Measurements from ENCODE around the gene COA5.

DNA sequence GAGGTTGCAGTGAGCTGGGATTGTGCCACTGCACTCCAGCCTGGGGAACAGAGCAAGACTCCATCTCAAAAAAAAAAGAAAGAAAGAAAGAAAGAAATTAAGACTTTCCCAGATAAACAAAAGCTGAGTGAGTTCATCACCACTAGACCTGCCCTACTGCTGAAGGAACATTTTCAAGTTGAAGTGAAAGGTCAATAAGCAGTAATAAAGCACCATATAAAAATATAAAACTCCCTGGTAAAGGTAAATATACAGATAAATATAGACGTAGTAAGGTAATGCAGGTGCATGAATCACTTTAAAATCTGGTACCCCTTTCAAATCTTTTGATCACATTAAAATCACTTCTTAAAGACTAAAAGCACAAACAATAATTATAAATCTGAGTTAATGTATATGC lies 42.7 kb upstream of the COA5 start:
- TF ChIP-seq CTCF (IDR thresholded peaks at IDR 0.05; ENCODE audit: low read depth, low read length, missing input control) (no peak), ATF3 (IDR thresholded peaks at IDR 0.05) (no peak), FOXA1 (IDR thresholded peaks at IDR 0.05) (no peak), GABPA (IDR thresholded peaks at IDR 0.05 in 1 of 2, conservative IDR thresholded peaks at IDR 0.05 in 1 of 2) (no peak)

Data from liver (tissue), 3 donors.